ENCODE results near the gene ALG2. TPM values are rescaled to one million over a fixed set of nuclear protein-coding genes. Genes with fewer than 3 reads are reported as not detected.

Gene ALG2
- polyA plus RNA-seq, 1 experiment, result 61.6 TPM

- H3K27ac ChIP-seq (ENCODE audit: low read depth, low read length), result no peak overlapping the region
- POLR2A ChIA-PET, result no interaction called here
- CTCF ChIA-PET, result no interaction called here
- H3K9me3 ChIP-seq (ENCODE audit: control insufficient read depth, insufficient read depth, low read length), result no peaks in the 10 kb centered on the region
- TF ChIP-seq CTCF (IDR thresholded peaks at IDR 0.05; ENCODE audit: low read depth, low read length), result no peak
- H3K4me3 ChIP-seq (ENCODE audit: low read depth, low read length), result no peak overlapping the region
- peaks cover 15% of the 10 kb centered on the region for H3K27me3 ChIP-seq (ENCODE audit: control insufficient read depth, insufficient read depth, low read length)
- DNase-seq (ENCODE audit: low read depth, low spot score), result no peak
These were observed 31.7 kb downstream of the ALG2 start for GRCh38 chr9:99189887-99190596.

- POLR2A ChIA-PET, result no interaction called here
- DNase-seq (ENCODE audit: low read depth, low spot score), result no peak
- no peak for TF ChIP-seq CTCF (IDR thresholded peaks at IDR 0.05; ENCODE audit: low read depth, low read length)
- Histone ChIP-seq H3K4me3 (ENCODE audit: low read depth, low read length) (no peak overlapping the region), H3K27me3 (ENCODE audit: control insufficient read depth, insufficient read depth, low read length) (peaks cover 15% of the 10 kb centered on the region), H3K27ac (ENCODE audit: low read depth, low read length) (no peak overlapping the region), H3K9me3 (ENCODE audit: control insufficient read depth, insufficient read depth, low read length) (no peaks in the 10 kb centered on the region)
- CTCF ChIA-PET, result interaction anchor here (0.6 kb wide), 1 partner anchor 793 kb away, joined by 3 read pairs; no protein-coding TSS in a partner anchor
These were observed 32.6 kb downstream of the ALG2 start for GRCh38 chr9:99189186-99189585.

- H3K4me3 ChIP-seq (ENCODE audit: low read depth, low read length), result no peak overlapping the region
- H3K27me3 ChIP-seq (ENCODE audit: control insufficient read depth, insufficient read depth, low read length), result peaks cover 15% of the 10 kb centered on the region
- no peak for DNase-seq (ENCODE audit: low read depth, low spot score)
- H3K27ac ChIP-seq (ENCODE audit: low read depth, low read length), result no peak overlapping the region
- no peaks in the 10 kb centered on the region for H3K9me3 ChIP-seq (ENCODE audit: control insufficient read depth, insufficient read depth, low read length)
- TF ChIP-seq CTCF (IDR thresholded peaks at IDR 0.05; ENCODE audit: low read depth, low read length), result no peak
- ChIA-PET POLR2A (no interaction called here), CTCF (interaction anchor here (0.6 kb wide), 2 partner anchors 34 to 40 kb away, joined by 3 to 4 read pairs; partner anchors contain the start of genes ALG2 and SEC61B)
These were observed 34.4 kb downstream of the ALG2 start for GRCh38 chr9:99187311-99187710.

GRCh38 chr9:99185934-99186333, 35.8 kb downstream of the ALG2 start:
- Histone ChIP-seq H3K4me3 (ENCODE audit: low read depth, low read length) (no peak overlapping the region), H3K27ac (ENCODE audit: low read depth, low read length) (no peak overlapping the region), H3K9me3 (ENCODE audit: control insufficient read depth, insufficient read depth, low read length) (no peaks in the 10 kb centered on the region), H3K27me3 (ENCODE audit: control insufficient read depth, insufficient read depth, low read length) (peaks cover 12% of the 10 kb centered on the region)
- DNase-seq (ENCODE audit: low read depth, low spot score), result no peak
- TF ChIP-seq CTCF (IDR thresholded peaks at IDR 0.05; ENCODE audit: low read depth, low read length), result no peak
- ChIA-PET CTCF (interaction anchor here (0.6 to 5.7 kb wide), 13 partner anchors 10 to 1410 kb away, joined by 3 to 43 read pairs (median 8); partner anchors contain the start of gene SEC61B), POLR2A (no interaction called here)

GRCh38 chr9:99185348-99185632, 36.5 kb downstream of the ALG2 start:
- peaks cover 10% of the 10 kb centered on the region for H3K27me3 ChIP-seq (ENCODE audit: control insufficient read depth, insufficient read depth, low read length)
- H3K9me3 ChIP-seq (ENCODE audit: control insufficient read depth, insufficient read depth, low read length), result no peaks in the 10 kb centered on the region
- no peak for DNase-seq (ENCODE audit: low read depth, low spot score)
- ChIA-PET CTCF (interaction anchor here (0.5 to 5.7 kb wide), 34 partner anchors 9 to 1410 kb away, joined by 3 to 43 read pairs (median 6); partner anchors contain the start of gene SEC61B), POLR2A (interaction anchor here (0.6 to 1.1 kb wide), 2 partner anchors 35 to 36 kb away, joined by 3 read pairs; partner anchors contain the start of genes ALG2 and SEC61B)
- no peak for TF ChIP-seq CTCF (IDR thresholded peaks at IDR 0.05; ENCODE audit: low read depth, low read length)
- no peak overlapping the region for H3K4me3 ChIP-seq (ENCODE audit: low read depth, low read length)
- H3K27ac ChIP-seq (ENCODE audit: low read depth, low read length), result no peak overlapping the region
